ENCODE data around the gene NMUR1.
A peak's percentile ranks its signal among the peaks of the same experiment; 100 is the strongest.

Gene NMUR1

DNA sequence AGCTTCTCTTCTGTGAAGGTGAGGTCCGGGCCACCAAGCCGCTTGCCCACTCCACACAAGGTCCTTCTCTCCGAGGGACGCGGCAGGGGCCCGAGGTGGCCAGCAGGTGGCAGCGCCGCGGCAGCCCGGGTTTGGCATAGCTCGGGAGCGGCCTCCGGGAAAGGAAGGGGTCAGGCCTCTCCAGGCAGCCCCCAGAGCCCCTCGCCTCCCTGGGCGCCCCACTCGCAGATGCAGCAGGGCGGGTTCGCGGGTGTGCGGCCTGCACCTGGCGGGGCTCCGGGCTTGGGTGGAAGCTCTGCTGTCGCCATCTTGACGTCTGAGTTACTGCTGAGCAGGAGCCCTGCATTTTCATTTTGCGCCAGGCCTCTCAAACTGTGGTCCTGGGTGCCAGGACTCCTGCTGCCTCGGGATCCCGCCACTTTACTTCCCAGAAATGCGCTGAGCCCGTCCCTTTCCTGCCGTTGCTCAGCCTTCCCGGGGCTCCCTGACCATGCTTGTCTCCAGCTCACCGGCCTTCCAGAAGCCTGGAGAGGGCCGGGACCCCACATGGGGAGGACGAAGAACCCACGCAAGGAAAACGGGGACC is 47.3 kb downstream of the NMUR1 start:
- peak; percentile 70 for DNase-seq

DNA sequence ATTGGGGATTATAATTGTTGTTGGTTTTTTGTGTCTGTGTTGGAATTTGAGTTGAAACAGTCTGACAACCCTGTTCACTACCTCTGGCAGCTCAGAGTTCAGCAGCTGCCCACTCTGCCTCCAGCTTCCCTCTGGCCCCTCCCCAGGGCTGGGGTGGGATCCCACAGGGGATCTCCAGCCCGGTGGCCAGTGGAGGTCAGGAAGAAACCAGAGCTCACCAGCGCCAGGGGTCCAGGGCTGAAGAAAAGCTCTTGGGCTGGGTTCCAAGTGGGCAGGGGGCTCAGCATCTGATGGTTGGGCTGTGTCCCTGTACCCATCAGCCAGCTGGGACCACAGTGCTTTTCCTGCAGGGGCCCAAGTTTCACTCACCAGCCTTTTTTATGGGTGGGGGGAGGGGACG is 49.5 kb downstream of the NMUR1 start:
- no peak for DNase-seq

DNA sequence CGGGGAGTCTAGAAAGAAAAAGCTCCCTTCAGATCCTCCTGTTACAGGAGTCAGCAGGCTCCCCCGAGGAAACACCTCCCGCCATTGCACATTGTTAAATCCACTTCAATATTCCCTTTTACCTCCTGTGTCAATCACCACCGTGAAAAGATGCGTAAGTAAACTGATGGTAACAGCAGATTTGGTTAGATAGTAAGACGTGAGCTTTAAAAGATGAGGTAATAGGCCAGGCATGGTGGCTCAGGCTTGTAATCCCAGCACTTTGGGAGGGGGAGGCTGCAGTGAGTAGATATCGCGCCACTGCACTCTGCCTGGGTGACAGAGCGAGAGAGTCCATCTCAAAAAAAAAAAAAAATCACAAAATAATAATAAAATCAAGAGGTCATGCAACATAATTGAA is 50.8 kb downstream of the NMUR1 start:
- DNase-seq = no peak

DNA sequence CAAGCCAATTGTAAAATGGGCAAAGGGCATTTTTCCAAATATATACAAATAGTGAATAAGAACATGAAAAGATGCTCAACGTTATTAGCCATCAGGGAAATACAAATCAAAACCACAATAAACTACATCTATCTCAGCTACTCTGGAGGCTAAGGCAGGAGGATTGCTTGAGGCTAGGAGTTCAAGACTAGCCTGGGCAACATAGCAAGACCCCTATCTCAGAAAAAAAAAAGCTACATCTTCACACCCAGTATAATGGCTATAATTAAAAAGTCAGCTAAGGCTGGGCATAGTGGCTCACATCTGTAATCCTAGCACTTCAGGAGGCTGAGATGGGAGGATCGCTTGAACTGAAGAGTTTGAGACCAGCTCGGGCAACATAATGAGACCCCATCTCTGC is 53.3 kb downstream of the NMUR1 start:
- DNase-seq = no peak

DNA sequence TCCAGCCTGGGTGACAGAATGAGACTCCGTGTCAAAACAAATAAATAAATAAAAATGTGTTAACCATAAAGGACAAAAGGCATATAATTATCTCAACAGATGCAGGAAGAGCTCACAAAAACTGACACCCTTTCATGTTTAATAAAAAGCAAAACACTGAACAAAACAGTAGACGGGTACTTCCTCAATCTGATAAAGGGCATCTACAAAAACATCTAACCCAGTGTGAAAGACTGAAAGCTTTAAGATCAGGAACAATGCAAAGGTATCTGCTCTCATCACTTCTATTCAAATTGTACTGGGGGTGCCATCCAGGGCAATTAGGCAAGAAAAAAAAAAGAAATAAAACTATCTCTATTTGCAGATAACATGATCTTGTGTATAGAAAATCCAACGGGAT is 54.3 kb downstream of the NMUR1 start:
- no peak for DNase-seq
